Karpas-422 (cell line): Measurements from ENCODE around the gene OR51I1. TPM values are rescaled to one million over a fixed set of nuclear protein-coding genes. Genes with fewer than 3 reads are reported as not detected.

ENCODE experiments used
- DNase-seq: peaks from one replicate; pipeline ENCODE4 v3.0.0-alpha.2; 2015
- H2AFZ ChIP-seq: fragments of 200-600 bp; sonication (generic); 2 replicates; pipeline ENCODE4 v1.6.1; 2014; ENCODE audit warnings: antibody characterized with exemption, low read length, mixed read lengths
- H3K27ac ChIP-seq: fragments of 200-600 bp; sonication (generic); 2 replicates; pipeline ENCODE4 v1.5.1; 2014; ENCODE audit warnings: mild to moderate bottlenecking, low read length, moderate library complexity
- H3K27me3 ChIP-seq: fragments of 200-600 bp; sonication (generic); 2 replicates; pipeline ENCODE4 v1.6.1; 2014; ENCODE audit warnings: low read length, mixed read lengths
- H3K36me3 ChIP-seq: fragments of 200-600 bp; sonication (generic); 2 replicates; pipeline ENCODE4 v1.6.1; 2014; ENCODE audit warnings: low read length, mixed read lengths; ENCODE audit not compliant: insufficient read depth
- H3K4me1 ChIP-seq: fragments of 200-600 bp; sonication (generic); 2 replicates; pipeline ENCODE4 v1.6.1; 2014; ENCODE audit warnings: mild to moderate bottlenecking, low read length, mixed read lengths
- H3K4me2 ChIP-seq: fragments of 200-600 bp; sonication (generic); 2 replicates; pipeline ENCODE4 v1.6.1; 2014; ENCODE audit warnings: low read length, low read depth, mild to moderate bottlenecking; ENCODE audit not compliant: poor library complexity, severe bottlenecking
- H3K4me3 ChIP-seq: fragments of 200-600 bp; sonication (generic); 2 replicates; pipeline ENCODE4 v1.5.1; 2014; ENCODE audit warnings: mild to moderate bottlenecking, antibody characterized with exemption, low read length, mixed read lengths
- H3K79me2 ChIP-seq: fragments of 200-600 bp; sonication (generic); 2 replicates; pipeline ENCODE4 v1.6.1; 2014; ENCODE audit warnings: mild to moderate bottlenecking, low read length, mixed read lengths
- H3K9ac ChIP-seq: fragments of 200-600 bp; sonication (generic); 2 replicates; pipeline ENCODE4 v1.6.0; 2014; ENCODE audit warnings: low read length
- H3K9me2 ChIP-seq: fragments of 200-600 bp; sonication (generic), shearing (Covaris generic); replicated peaks from 2 replicates; pipeline ENCODE4 v1.6.0; 2014; ENCODE audit warnings: mild to moderate bottlenecking, low read length, moderate library complexity; ENCODE audit not compliant: insufficient read depth
- H3K9me3 ChIP-seq: fragments of 300-700, 200-600 bp; sonication (generic); 2 replicates; pipeline ENCODE4 v1.6.1; 2014; ENCODE audit warnings: low read length, mixed read lengths
- H4K20me1 ChIP-seq: fragments of 200-600 bp; sonication (generic); 2 replicates; pipeline ENCODE4 v1.6.1; 2014; ENCODE audit warnings: mild to moderate bottlenecking, antibody characterized with exemption, low read length, low read depth; ENCODE audit not compliant: insufficient read depth
- total RNA-seq: library from RNA; depleted of rRNA; stranded (reverse); fragments of >200 nt; shearing (Covaris generic); gene quantifications from 2 replicates; pipeline ENCODE4 v1.2.3, GENCODE V29; 2014; ENCODE audit warnings: low replicate concordance

Gene OR51I1
- total RNA-seq, 1 experiment from 2014 or later, result not detected

DNA sequence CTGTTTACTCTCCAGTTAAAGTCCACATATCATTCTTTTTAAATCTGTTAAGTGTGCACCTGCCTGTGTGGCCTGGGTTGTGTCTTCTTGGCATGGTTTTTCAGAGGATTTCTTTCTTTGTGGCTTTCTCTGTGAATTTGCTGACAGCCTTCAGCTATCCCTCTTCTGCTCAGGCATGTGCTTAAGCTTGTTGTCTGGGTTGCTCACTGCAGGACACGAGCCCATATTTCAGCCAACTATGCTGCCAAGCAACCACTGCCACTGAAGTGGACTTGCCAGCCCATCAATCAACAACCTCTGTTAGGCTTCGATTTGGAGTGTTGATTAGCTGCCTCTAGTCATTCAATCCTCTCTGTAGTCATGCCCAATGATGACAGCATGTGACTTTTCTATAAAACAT lies 26.2 kb upstream of the OR51I1 start:
- no peak for DNase-seq
- Histone ChIP-seq H3K4me3 (no peak overlapping the region), H2AFZ (no peak overlapping the region), H3K27ac (no peak overlapping the region), H4K20me1 (no peaks in the 10 kb centered on the region), H3K4me1 (no peaks in the 10 kb centered on the region), H3K9me2 (no peaks in the 10 kb centered on the region), H3K27me3 (no peaks in the 10 kb centered on the region), H3K36me3 (no peaks in the 10 kb centered on the region), H3K9ac (no peak overlapping the region), H3K79me2 (no peaks in the 10 kb centered on the region), H3K9me3 (no peaks in the 10 kb centered on the region), H3K4me2 (no peak overlapping the region)

DNA sequence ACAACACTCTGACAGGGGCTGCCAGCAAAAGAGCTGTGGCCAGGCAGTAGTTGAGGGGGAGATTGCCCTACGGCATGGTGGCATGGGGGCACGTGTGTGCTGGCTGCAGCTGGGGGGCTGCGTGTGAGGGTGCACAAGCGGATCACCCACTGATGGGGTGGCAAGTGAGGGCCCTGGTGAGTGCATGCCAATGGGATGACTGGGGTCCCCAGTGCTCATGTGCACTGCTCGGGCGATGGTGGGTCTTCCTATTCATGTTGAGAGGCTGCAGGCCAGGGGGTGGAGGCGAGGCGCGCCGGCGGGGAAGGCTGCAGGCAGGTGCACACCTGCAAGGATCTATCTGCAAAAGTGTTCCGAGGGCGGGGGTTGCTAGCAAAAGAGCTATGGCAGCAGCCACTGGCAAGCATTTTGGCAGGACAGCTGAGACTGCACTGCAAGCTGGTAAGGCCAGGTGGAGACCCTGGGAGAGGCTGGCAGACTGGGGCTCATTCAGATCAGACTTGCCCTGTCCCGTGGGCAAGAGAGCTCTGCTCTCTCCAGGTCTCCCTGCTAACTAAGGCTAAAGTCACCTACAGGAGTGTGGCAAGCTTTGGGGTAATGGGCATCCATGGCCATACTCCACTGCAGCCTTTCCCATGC lies 19.8 kb upstream of the OR51I1 start:
- no peaks in the 10 kb centered on the region for H3K79me2 ChIP-seq
- DNase-seq, result no peak
- H3K4me1 ChIP-seq, result no peaks in the 10 kb centered on the region
- H3K9ac ChIP-seq, result no peak overlapping the region
- H3K9me3 ChIP-seq, result no peaks in the 10 kb centered on the region
- no peak overlapping the region for H3K4me2 ChIP-seq
- no peaks in the 10 kb centered on the region for H3K27me3 ChIP-seq
- no peaks in the 10 kb centered on the region for H3K9me2 ChIP-seq
- no peaks in the 10 kb centered on the region for H4K20me1 ChIP-seq
- H3K36me3 ChIP-seq, result no peaks in the 10 kb centered on the region
- H3K27ac ChIP-seq, result no peak overlapping the region
- H3K4me3 ChIP-seq, result no peak overlapping the region
- no peak overlapping the region for H2AFZ ChIP-seq

DNA sequence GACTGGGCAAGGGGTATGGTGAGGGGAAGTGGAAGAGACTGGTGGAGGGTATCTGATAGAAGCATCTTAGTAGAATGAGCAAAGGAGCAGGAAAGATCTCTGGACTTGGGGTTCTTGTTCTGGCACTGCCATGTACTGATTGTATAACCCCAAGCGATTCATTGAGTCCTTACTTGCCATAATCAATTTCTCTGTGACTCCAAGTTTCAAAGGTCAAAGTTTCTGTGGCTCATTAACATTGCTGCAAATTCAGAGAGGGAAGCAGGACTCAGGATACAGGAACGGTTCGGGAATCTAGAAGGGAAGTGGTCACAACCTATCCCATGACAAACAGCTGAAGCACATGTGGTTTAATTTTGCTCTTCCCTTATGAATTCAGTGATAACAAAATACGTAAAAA lies 8.1 kb upstream of the OR51I1 start:
- Histone ChIP-seq H3K4me1 (no peaks in the 10 kb centered on the region), H3K4me2 (no peak overlapping the region), H4K20me1 (no peaks in the 10 kb centered on the region), H3K4me3 (no peak overlapping the region), H3K9me2 (no peaks in the 10 kb centered on the region), H3K9ac (no peak overlapping the region), H3K27ac (no peak overlapping the region), H3K9me3 (no peaks in the 10 kb centered on the region), H3K27me3 (no peaks in the 10 kb centered on the region), H3K36me3 (no peaks in the 10 kb centered on the region), H3K79me2 (no peaks in the 10 kb centered on the region), H2AFZ (no peak overlapping the region)
- DNase-seq, result no peak

DNA sequence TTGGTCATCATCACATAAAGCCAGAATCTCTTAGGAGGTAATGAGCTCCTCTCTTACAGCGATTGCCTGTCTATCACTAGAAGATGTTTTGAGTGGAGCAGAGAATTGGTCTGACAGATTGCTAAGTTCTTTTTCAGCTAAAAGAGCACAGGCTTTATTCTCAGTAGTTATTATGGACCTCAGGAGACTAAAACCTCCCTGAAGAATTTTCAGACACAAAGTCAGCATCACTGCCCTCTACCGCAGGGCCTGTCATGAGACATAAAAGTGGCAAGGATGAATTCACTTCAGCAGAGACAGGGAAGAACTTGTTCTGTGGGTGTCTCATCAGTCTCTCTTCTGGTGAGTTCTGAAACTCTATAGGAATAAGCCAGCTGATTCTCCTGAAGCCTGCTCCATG lies 7.7 kb upstream of the OR51I1 start, which contains the start of gene OR51I2:
OR51I2 (plus strand) TSS at position 301 of the 400 bp plus-strand sequence. CDS start 4,166 bp downstream, outside the sequence.
- DNase-seq, result no peak
- no peaks in the 10 kb centered on the region for H3K9me2 ChIP-seq
- H3K9ac ChIP-seq, result no peak within 1 kb of the TSS
- H4K20me1 ChIP-seq, result no peaks in the 10 kb centered on the region
- no peak within 1 kb of the TSS for H2AFZ ChIP-seq
- H3K9me3 ChIP-seq, result no peaks in the 10 kb centered on the region
- no peaks in the 10 kb centered on the region for H3K27me3 ChIP-seq
- no peaks in the 10 kb centered on the region for H3K36me3 ChIP-seq
- no peak within 1 kb of the TSS for H3K27ac ChIP-seq
- H3K4me2 ChIP-seq, result no peak within 1 kb of the TSS
- no peak within 1 kb of the TSS for H3K4me3 ChIP-seq
- H3K4me1 ChIP-seq, result no peaks in the 10 kb centered on the region
- H3K79me2 ChIP-seq, result no peaks in the 10 kb centered on the region

DNA sequence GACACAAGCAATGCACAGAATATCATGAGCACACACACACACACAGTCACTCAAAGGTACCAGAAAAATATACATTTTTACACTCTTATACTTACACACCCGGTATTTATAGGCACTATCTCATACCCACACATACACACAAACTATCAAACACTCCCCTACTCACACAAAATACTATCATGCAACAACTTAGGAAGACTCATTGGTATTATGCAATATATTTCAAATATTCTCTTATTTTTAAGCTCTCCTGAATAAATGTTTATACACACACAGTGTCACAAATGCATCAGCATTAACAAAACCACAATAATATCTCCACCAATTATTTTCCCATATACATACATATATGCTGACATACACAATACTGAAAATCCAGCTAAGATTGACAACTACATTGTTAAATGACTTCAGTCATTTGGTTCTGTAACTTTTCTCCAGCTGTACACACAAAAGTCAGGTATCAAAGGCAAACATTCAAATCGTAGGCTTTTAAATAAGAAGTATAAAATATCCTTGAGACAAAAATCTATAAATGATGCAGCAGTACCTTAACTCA lies 2.6 kb upstream of the OR51I1 start:
- Histone ChIP-seq H3K27ac (no peak overlapping the region), H3K79me2 (no peaks in the 10 kb centered on the region), H3K36me3 (no peaks in the 10 kb centered on the region), H3K4me3 (no peak overlapping the region), H3K4me2 (no peak overlapping the region), H3K27me3 (no peaks in the 10 kb centered on the region), H3K9me3 (no peaks in the 10 kb centered on the region), H2AFZ (no peak overlapping the region), H3K9ac (no peak overlapping the region), H3K9me2 (no peaks in the 10 kb centered on the region), H3K4me1 (no peaks in the 10 kb centered on the region), H4K20me1 (no peaks in the 10 kb centered on the region)
- no peak for DNase-seq

DNA sequence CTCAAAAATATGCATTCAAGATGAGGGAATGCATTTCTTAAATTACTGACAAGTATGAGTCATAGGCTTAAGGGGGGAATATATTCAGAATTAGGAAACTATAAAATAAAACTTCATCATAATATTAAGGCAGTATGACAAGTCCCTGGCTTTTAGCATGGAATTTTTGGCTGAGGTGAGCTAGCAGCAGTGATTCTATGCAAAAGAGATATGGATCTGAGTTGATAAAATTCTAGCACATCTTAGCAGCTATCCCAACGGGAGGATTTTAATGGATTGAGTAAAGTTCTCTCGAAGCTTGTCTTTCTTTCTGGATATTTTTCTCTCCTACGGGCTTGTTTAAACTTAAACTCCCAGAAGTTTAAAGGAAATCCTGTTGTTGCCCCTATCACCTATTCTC lies 18.2 kb downstream of the OR51I1 start:
- Histone ChIP-seq H4K20me1 (no peaks in the 10 kb centered on the region), H3K9ac (no peak overlapping the region)

DNA sequence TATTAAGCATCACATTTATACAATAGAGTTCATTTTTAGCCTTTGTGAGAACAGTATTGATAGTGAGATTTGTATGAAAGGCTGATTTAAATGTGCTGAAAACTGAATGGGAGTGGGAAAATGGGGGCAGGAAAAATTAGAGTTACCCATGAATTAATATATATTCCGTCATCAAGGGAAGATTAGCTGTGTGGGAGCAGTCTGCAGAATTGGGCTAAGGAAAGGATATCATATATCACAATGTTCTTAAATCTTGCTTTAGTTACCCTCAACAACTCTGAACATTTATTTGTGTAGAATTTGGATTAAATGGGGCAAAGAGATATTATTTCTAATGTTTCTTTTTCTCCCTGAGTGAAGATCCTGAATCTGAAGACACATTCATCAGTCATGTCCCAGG lies 19.5 kb downstream of the OR51I1 start, which contains the start of gene OR51Q1:
OR51Q1 (plus strand) TSS at position 301 of the 400 bp plus-strand sequence; CDS start at position 391, 90 bp downstream.
- H4K20me1 ChIP-seq, result no peaks in the 10 kb centered on the region
- H3K4me1 ChIP-seq, result no peaks in the 10 kb centered on the region
- no peaks in the 10 kb centered on the region for H3K79me2 ChIP-seq
- no peak within 1 kb of the TSS for H3K4me2 ChIP-seq
- no peak within 1 kb of the TSS for H3K4me3 ChIP-seq
- no peaks in the 10 kb centered on the region for H3K9me2 ChIP-seq
- no peaks in the 10 kb centered on the region for H3K36me3 ChIP-seq
- no peaks in the 10 kb centered on the region for H3K27me3 ChIP-seq
- H3K27ac ChIP-seq, result no peak within 1 kb of the TSS
- H3K9me3 ChIP-seq, result no peaks in the 10 kb centered on the region
- H3K9ac ChIP-seq, result no peak within 1 kb of the TSS
- no peak for DNase-seq
- no peak within 1 kb of the TSS for H2AFZ ChIP-seq

More for the DNA sequence above, 18.2 kb downstream of the OR51I1 start:
- Histone ChIP-seq H3K27ac (no peak overlapping the region), H3K4me3 (no peak overlapping the region), H3K4me1 (no peaks in the 10 kb centered on the region), H3K9me3 (no peaks in the 10 kb centered on the region), H3K79me2 (no peaks in the 10 kb centered on the region), H3K27me3 (no peaks in the 10 kb centered on the region), H3K9me2 (no peaks in the 10 kb centered on the region), H3K36me3 (no peaks in the 10 kb centered on the region), H3K4me2 (no peak overlapping the region), H2AFZ (no peak overlapping the region)
- no peak for DNase-seq

DNA sequence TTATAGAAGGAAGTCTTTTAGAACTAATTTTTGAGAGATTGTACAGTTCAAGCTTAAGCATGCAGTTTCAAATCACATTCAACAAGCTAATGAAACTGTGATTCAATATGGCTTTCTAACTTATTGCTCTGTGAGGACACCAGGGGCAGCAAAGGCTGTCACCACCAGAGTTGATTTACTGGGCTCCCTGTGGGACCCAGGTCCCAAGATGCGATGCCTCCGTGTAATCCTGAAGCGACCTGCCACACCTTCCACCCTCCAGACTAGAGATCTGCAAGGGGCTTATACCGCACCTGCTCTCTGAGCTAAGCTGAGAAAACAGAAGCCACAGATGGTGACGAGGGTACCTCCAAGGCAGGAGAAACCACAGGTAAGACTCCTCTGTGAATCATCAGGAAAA lies 20.3 kb downstream of the OR51I1 start:
- Histone ChIP-seq H2AFZ (no peak overlapping the region), H4K20me1 (no peaks in the 10 kb centered on the region), H3K4me1 (no peaks in the 10 kb centered on the region), H3K9me2 (no peaks in the 10 kb centered on the region), H3K4me3 (no peak overlapping the region), H3K9ac (no peak overlapping the region), H3K79me2 (no peaks in the 10 kb centered on the region), H3K27ac (no peak overlapping the region), H3K9me3 (no peaks in the 10 kb centered on the region), H3K4me2 (no peak overlapping the region), H3K27me3 (no peaks in the 10 kb centered on the region), H3K36me3 (no peaks in the 10 kb centered on the region)
- DNase-seq, result no peak
